Brain microvascular endothelial cell (primary cell): Measurements from ENCODE around the gene LINC01488.

Experiments
- DNase-seq: peaks from one replicate; pipeline ENCODE4 v3.0.0-alpha.2; 2020
- H3K27ac ChIP-seq: fragments of 250-450 bp; sonication (Bioruptor Pico); 2 replicates; pipeline ENCODE4 v1.5.1; 2020; ENCODE audit warnings: mild to moderate bottlenecking, moderate library complexity
- H3K27me3 ChIP-seq: fragments of 250-450 bp; sonication (Bioruptor Pico); replicated peaks from 2 replicates; pipeline ENCODE4 v1.5.1; 2020; ENCODE audit warnings: mild to moderate bottlenecking
- H3K36me3 ChIP-seq: fragments of 250-450 bp; sonication (Bioruptor Pico); replicated peaks from 2 replicates; pipeline ENCODE4 v1.5.1; 2020; ENCODE audit warnings: mild to moderate bottlenecking
- H3K4me3 ChIP-seq: 2 replicates; pipeline ENCODE4 v1.5.1; 2011; ENCODE audit warnings: low read depth, mild to moderate bottlenecking, control low read depth, low read length, moderate library complexity
- in situ Hi-C: cut with HindIII; loops from 2 replicates; pipeline ENCODE4 v1.10.0; 2017; ENCODE audit warnings: low sequenced_read_pairs, low pct_ligation_motif_present
- TF ChIP-seq, protein P1 (sequence below): IDR thresholded peaks from 2 replicates; pipeline ENCODE4 v1.5.1; 2011; ENCODE audit warnings: low read depth, mild to moderate bottlenecking, moderate library complexity, low read length, control low read depth, inconsistent platforms; ENCODE audit errors: missing control alignments

LINC01488 gene

DNA sequence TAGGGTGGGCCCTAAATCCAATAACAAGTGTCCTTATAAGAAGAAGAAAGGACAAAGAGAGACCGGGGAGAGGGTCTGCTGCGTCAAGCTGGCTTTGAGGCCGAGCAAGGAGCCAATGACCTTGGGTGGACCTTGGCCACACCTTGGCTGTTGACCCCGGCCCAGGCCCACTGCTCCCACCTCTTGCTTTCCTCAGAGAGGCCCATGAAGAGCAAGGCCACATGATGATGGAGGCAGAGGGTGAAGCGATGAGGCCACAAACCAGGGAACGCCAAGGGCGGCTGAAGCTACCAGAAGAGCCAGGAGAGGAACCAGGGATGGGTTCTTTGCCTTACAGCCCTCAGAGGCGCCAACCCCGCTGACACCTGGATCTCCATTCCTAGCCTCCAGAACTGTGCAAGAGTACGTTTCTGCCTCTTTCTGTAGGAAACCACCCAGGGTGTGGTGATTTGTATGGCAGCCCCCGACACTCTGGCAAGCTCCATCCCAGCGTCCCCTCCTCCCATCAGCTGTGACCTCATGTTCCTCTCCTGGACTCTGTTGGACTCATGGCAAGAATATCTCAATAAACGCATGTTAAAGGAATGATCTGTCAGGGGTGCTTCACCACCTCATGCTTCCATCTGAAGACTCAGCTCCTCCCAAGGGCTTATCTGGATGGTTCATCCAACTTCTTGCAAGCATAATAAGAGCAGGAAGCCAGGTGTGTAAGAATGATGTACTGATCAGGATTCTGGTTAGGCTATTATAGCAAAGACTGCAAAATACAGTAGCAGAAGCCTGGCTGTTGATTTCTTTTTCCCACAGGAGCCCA is 41.6 kb upstream of the LINC01488 start:
- in situ Hi-C loops = no loop called here
- DNase-seq = no peak
- no peaks in the 10 kb centered on the region for H3K27me3 ChIP-seq
- TF ChIP-seq, protein P1, sequence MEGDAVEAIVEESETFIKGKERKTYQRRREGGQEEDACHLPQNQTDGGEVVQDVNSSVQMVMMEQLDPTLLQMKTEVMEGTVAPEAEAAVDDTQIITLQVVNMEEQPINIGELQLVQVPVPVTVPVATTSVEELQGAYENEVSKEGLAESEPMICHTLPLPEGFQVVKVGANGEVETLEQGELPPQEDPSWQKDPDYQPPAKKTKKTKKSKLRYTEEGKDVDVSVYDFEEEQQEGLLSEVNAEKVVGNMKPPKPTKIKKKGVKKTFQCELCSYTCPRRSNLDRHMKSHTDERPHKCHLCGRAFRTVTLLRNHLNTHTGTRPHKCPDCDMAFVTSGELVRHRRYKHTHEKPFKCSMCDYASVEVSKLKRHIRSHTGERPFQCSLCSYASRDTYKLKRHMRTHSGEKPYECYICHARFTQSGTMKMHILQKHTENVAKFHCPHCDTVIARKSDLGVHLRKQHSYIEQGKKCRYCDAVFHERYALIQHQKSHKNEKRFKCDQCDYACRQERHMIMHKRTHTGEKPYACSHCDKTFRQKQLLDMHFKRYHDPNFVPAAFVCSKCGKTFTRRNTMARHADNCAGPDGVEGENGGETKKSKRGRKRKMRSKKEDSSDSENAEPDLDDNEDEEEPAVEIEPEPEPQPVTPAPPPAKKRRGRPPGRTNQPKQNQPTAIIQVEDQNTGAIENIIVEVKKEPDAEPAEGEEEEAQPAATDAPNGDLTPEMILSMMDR = no peak
- H3K36me3 ChIP-seq = no peaks in the 10 kb centered on the region
- H3K27ac ChIP-seq = no peak overlapping the region
- no peak overlapping the region for H3K4me3 ChIP-seq

DNA sequence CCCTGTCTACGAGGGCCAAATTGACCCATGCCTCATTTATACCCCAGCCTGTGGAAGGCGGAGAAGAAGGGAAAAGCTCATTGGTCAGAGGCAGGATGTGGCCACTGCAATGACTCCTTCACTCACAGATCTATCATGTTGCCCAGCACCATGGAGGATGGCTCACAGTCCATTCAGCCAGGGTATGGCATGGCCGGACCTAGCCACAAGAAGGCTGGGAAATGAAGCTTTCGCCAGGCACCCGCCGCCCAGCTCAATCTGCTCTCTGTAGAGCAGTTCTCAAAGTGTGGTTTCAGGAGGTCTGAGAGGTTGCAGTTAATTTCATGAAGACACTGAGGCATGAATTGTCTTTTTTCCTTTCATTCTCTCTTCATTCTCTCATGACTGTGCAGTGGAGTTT is 40.6 kb upstream of the LINC01488 start:
- no peak for DNase-seq
- no peak overlapping the region for H3K27ac ChIP-seq
- no peak overlapping the region for H3K4me3 ChIP-seq
- no peaks in the 10 kb centered on the region for H3K36me3 ChIP-seq
- in situ Hi-C loops = no loop called here
- no peaks in the 10 kb centered on the region for H3K27me3 ChIP-seq
- TF ChIP-seq, protein P1 = no peak

DNA sequence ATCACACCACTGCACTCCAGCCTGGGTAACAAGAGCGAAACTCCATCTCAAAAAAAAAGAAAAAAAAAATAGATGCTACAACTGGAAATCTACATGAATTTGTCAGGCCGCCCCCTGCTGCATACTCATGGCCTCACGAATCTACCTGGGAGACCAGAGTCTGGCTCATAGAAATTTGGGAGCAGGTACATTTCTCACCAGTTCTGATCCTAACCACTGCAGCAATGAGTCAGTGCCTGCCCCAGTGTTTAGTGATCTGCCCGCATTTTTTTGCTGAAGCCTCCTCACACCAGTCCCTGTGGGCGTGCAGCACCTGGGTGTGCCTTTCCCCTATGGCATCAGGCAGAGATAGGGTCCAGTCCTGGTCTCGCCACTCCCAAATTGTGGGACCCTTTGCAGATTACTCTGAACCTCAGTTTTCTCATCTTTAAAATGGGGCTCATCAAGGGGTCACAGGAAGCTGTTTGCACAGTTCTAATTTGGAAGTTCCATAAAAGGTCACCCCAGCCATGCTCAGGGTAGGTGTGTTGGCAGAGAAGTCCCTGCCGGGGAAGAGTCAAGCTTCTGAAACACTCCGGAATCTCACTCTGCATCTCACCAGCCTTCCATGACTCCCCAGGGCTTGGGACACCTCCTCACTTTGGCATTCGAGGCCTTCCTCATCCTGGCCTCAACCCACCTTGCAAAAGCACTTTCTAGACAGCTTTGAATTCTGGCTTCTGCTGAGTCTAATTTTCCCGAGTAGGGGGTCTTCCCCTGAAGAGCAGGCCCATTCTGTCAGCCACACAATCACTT is 39.3 kb upstream of the LINC01488 start:
- Histone ChIP-seq H3K4me3 (no peak overlapping the region), H3K36me3 (no peaks in the 10 kb centered on the region), H3K27ac (peak overlapping the region; percentile 80), H3K27me3 (no peaks in the 10 kb centered on the region)
- in situ Hi-C loops = no loop called here
- no peak for DNase-seq
- TF ChIP-seq, protein P1 = no peak

DNA sequence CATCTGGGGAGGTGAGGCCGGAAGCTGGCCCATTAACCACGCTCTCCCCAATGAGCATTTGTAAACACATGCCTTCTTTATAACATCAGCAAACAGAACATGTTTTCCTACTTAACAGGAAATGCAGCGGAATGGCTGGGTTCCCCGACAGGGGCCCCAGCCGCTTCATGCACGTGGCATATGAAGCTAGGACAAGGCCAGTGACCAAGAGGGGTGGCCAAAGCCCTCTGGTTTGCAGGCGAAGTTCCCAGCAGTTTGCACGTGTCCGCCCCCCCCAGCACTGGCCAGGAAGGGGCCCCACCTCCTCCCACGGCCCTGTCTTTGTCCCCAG is 38.7 kb upstream of the LINC01488 start:
- DNase-seq = no peak
- Histone ChIP-seq H3K4me3 (no peak overlapping the region), H3K36me3 (no peaks in the 10 kb centered on the region), H3K27ac (peak overlapping the region; percentile 80), H3K27me3 (no peaks in the 10 kb centered on the region)
- TF ChIP-seq, protein P1 = no peak
- in situ Hi-C loops = no loop called here

DNA sequence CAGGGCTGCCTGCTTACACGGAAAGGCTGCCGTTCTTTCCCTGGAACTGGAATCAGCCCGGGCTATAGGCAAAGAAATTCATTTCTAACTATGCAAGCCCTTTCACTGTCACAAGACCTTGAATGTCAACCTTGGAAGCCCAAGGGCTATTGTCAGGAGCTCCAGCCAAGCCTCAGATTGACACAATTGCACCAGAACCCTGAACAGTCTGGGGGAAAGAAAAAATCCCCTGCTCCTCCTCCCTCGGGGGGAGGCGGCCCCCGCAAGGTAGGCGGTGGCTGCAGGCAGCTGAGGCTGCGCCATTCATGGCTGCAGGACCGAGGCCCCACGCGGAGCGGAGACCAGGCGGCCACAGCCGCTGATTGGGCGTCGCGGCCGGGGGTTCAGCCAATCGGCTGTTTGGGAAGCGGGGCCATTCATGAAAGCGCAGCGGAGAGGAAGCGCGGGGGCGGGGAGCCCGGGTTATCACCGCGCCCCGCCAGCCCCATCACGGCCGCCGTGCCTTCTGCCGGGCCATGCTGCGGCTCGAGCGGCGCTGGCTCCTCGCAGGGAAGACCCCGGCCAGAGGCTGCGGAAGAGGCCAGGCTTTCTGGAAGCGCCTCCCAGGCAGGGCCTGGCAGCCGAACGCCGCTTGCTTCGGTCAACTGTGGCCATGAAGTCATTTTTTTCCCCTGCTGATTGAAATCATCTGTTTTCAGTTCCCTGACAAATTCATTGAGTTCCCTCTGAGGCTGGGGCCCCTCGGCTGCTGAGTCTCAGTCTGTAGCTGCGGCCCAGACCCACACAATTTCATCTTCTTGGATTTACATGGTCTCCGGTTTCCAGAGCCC is 38.1 kb upstream of the LINC01488 start:
- in situ Hi-C loops = no loop called here
- TF ChIP-seq, protein P1 = no peak
- peak overlapping the region; percentile 80 for H3K27ac ChIP-seq
- no peaks in the 10 kb centered on the region for H3K27me3 ChIP-seq
- no peaks in the 10 kb centered on the region for H3K36me3 ChIP-seq
- peak; percentile 90 for DNase-seq
- peak overlapping the region; percentile 45 for H3K4me3 ChIP-seq
